Fibroblast of upper back skin (primary cell): Measurements from ENCODE around the gene PRPF19.

ENCODE experiments used
- DNase-seq: peaks from one replicate; pipeline ENCODE4 v3.0.0-alpha.2; 2013

PRPF19 gene

GRCh38 chr11:60872124-60872960 is 34.0 kb downstream of the PRPF19 start:
- peak; percentile 69 for DNase-seq

GRCh38 chr11:60871378-60872061 is 34.9 kb downstream of the PRPF19 start:
- DNase-seq = peak; percentile 39

- no peak for DNase-seq
These were observed 35.5 kb downstream of the PRPF19 start for GRCh38 chr11:60870733-60871377.

- no peak for DNase-seq
These were observed 36.1 kb downstream of the PRPF19 start for GRCh38 chr11:60870276-60870675.

- DNase-seq = no peak
These were observed 36.9 kb downstream of the PRPF19 start for GRCh38 chr11:60869451-60869825.

GRCh38 chr11:60868682-60869450 is 37.5 kb downstream of the PRPF19 start:
- DNase-seq = no peak

GRCh38 chr11:60867871-60868681 is 38.3 kb downstream of the PRPF19 start:
- no peak for DNase-seq

- DNase-seq = no peak
These were observed 39.2 kb downstream of the PRPF19 start, which contains the start of gene ZP1 for GRCh38 chr11:60866911-60867870. TSS of gene ZP1 (plus strand) at chr11:60867542. CDS start at chr11:60867562, 20 bp downstream.

- DNase-seq = no peak
These were observed 41.4 kb downstream of the PRPF19 start for GRCh38 chr11:60864856-60865513.

GRCh38 chr11:60863550-60864521 is 42.5 kb downstream of the PRPF19 start:
- DNase-seq = no peak

- no peak for DNase-seq
These were observed 44.2 kb downstream of the PRPF19 start for GRCh38 chr11:60862171-60862570.

GRCh38 chr11:60860943-60861342 is 45.4 kb downstream of the PRPF19 start:
- DNase-seq = peak; percentile 56

GRCh38 chr11:60859616-60860250 is 46.7 kb downstream of the PRPF19 start:
- no peak for DNase-seq

GRCh38 chr11:60858731-60859464 is 47.5 kb downstream of the PRPF19 start:
- DNase-seq = no peak

GRCh38 chr11:60858236-60858635 is 48.1 kb downstream of the PRPF19 start:
- no peak for DNase-seq

GRCh38 chr11:60857378-60858232 is 48.8 kb downstream of the PRPF19 start:
- no peak for DNase-seq
